Panc1 (cell line): Measurements from ENCODE around the gene OLFML2A.

Source experiments
- POLR2AphosphoS5 ChIP-seq: IDR thresholded peaks from 2 replicates; pipeline ENCODE4 v1.6.1; 2012; ENCODE audit warnings: mild to moderate bottlenecking, low read depth, low read length, moderate library complexity
- TF ChIP-seq, protein P1 (sequence below): fragments of 450-650 bp; IDR thresholded peaks from 2 replicates; pipeline ENCODE4 v1.5.1; 2017; ENCODE audit warnings: mild to moderate bottlenecking

DNA sequence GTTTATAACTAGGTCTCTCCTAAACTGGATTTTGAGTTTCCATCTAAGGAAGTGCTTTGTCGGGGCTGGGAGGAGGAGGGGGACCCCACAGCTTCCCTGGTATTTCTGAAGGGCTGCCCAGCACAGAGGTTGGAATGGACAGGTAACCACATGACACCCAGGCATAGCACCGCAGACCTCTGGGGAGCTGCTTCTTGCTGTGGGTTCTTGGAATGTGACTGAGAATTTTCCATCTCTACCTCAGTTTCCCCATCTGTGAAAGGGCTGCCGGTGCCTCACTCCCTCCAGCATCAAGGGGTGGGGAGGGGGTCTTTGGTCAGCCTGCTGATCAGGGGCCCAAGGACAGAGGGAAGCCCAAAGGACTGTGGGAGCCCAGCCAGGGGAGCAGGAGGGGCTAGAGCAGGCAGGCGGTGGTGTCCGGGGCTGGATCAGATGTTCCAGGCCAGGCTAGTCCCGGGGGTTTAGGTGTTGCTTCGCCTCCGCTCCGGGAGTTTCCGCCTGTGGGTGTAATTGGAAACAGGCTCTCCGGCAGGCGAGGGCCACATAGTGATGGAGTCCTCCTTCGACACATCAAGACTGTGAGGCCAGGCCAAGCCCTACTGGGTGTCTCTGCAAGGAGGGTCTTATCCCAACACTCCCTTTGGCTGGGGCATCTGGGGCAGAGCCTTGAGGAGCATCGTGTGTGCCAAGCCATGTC lies 3.3 kb downstream of the OLFML2A start:
- TF ChIP-seq, protein P1, sequence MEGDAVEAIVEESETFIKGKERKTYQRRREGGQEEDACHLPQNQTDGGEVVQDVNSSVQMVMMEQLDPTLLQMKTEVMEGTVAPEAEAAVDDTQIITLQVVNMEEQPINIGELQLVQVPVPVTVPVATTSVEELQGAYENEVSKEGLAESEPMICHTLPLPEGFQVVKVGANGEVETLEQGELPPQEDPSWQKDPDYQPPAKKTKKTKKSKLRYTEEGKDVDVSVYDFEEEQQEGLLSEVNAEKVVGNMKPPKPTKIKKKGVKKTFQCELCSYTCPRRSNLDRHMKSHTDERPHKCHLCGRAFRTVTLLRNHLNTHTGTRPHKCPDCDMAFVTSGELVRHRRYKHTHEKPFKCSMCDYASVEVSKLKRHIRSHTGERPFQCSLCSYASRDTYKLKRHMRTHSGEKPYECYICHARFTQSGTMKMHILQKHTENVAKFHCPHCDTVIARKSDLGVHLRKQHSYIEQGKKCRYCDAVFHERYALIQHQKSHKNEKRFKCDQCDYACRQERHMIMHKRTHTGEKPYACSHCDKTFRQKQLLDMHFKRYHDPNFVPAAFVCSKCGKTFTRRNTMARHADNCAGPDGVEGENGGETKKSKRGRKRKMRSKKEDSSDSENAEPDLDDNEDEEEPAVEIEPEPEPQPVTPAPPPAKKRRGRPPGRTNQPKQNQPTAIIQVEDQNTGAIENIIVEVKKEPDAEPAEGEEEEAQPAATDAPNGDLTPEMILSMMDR, result no peak
- TF ChIP-seq POLR2AphosphoS5, result no peak
